Measurements from ENCODE around the gene CBX7. TPM values are rescaled to one million over a fixed set of nuclear protein-coding genes. Genes with fewer than 3 reads are reported as not detected.

The CBX7 gene
- polyA plus RNA-seq, 1 experiment: 2.2 TPM

DNA sequence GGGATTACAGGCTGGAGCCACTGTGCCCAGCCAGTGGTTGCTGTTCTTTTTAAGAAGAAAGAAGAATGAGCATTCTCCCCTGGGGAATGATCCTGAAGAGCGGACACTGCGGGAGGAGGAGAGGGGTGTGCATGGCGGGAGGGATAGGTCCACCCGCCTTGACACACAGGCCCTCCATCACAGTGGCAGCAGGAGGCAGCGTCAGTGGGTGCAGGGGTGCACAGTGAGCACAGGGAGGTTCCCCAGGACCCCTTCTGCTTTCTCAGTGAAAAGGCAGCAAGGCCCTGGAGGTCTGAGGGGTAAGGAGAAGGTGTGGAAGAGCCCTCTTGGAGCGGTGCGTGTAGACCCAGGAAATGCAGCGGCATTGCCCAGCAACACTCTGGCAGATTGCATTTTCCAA is 28.9 kb upstream of the CBX7 start:
- DNase-seq (ENCODE audit: low read depth, low spot score): no peak
- TF ChIP-seq, protein P1, sequence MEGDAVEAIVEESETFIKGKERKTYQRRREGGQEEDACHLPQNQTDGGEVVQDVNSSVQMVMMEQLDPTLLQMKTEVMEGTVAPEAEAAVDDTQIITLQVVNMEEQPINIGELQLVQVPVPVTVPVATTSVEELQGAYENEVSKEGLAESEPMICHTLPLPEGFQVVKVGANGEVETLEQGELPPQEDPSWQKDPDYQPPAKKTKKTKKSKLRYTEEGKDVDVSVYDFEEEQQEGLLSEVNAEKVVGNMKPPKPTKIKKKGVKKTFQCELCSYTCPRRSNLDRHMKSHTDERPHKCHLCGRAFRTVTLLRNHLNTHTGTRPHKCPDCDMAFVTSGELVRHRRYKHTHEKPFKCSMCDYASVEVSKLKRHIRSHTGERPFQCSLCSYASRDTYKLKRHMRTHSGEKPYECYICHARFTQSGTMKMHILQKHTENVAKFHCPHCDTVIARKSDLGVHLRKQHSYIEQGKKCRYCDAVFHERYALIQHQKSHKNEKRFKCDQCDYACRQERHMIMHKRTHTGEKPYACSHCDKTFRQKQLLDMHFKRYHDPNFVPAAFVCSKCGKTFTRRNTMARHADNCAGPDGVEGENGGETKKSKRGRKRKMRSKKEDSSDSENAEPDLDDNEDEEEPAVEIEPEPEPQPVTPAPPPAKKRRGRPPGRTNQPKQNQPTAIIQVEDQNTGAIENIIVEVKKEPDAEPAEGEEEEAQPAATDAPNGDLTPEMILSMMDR (IDR thresholded peaks at IDR 0.05; ENCODE audit: low read depth, low read length): no peak
- peaks cover 11% of the 10 kb centered on the region for H3K9me3 ChIP-seq (ENCODE audit: control insufficient read depth, insufficient read depth, low read length)
- CTCF ChIA-PET: no interaction called here
- H3K27ac ChIP-seq (ENCODE audit: low read depth, low read length): no peak overlapping the region
- no peaks in the 10 kb centered on the region for H3K27me3 ChIP-seq (ENCODE audit: control insufficient read depth, insufficient read depth, low read length)
- H3K4me3 ChIP-seq (ENCODE audit: low read depth, low read length): no peak overlapping the region
- POLR2A ChIA-PET: no interaction called here

DNA sequence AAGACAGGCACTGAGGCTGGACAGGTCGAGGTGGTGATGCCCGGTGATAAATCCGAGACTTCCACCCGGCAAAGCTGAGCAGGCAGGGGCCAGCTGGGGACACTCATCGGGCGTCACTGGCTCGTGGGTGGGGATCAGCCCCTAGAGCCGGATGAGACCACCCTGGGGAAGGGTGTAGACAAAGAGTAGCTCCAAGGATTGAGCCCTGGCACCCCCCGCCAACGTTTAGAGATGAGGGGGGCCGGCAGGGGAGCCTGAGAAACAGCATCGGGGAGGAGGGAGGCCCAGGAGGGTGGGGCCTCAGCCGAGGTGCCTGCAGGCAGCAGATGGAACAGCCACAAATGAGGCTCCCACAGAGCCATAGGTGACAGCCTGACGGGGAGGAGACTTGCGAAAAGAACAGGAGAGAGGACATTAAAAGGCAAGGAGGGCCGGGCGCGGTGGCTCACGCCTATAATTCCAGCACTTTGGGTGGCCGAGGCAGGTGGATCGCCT is 27.4 kb upstream of the CBX7 start:
- TF ChIP-seq, protein P1 (IDR thresholded peaks at IDR 0.05; ENCODE audit: low read depth, low read length): no peak
- H3K9me3 ChIP-seq (ENCODE audit: control insufficient read depth, insufficient read depth, low read length): peaks cover 11% of the 10 kb centered on the region
- POLR2A ChIA-PET: no interaction called here
- H3K27me3 ChIP-seq (ENCODE audit: control insufficient read depth, insufficient read depth, low read length): no peaks in the 10 kb centered on the region
- no peak for DNase-seq (ENCODE audit: low read depth, low spot score)
- no peak overlapping the region for H3K27ac ChIP-seq (ENCODE audit: low read depth, low read length)
- CTCF ChIA-PET: interaction anchor here (0.5 to 0.8 kb wide), 2 partner anchors 137 to 349 kb away, joined by 3 read pairs; no protein-coding TSS in a partner anchor
- no peak overlapping the region for H3K4me3 ChIP-seq (ENCODE audit: low read depth, low read length)

DNA sequence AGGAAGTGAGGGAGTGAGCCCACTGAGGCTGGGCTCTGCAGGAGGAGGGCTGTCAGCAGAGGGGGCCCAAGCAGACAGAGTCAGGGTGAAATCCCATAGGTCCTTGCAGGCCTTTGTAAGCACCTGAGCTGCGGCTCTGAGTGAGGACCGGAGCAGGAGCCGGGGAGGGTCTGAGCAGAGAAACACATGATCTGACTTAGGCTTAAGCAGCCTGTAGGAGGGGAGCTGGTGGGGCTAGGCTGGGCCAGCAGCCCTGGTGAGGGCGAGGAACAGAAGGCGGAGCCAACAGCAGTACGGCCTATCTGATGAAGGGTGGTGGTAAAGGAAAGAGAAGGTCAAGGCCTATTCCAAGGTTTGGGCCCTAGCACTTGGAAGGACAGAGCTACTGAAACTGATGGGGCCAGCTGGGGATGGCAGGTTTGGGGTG is 26.9 kb upstream of the CBX7 start:
- DNase-seq (ENCODE audit: low read depth, low spot score): no peak
- no peak overlapping the region for H3K4me3 ChIP-seq (ENCODE audit: low read depth, low read length)
- H3K9me3 ChIP-seq (ENCODE audit: control insufficient read depth, insufficient read depth, low read length): peaks cover 11% of the 10 kb centered on the region
- H3K27ac ChIP-seq (ENCODE audit: low read depth, low read length): no peak overlapping the region
- ChIA-PET CTCF (interaction anchor here (0.5 to 0.8 kb wide), 2 partner anchors 137 to 350 kb away, joined by 3 read pairs; no protein-coding TSS in a partner anchor), POLR2A (interaction anchor here (1.0 kb wide), 1 partner anchor 131 kb away, joined by 3 read pairs; no protein-coding TSS in a partner anchor)
- TF ChIP-seq, protein P1 (IDR thresholded peaks at IDR 0.05; ENCODE audit: low read depth, low read length): no peak
- no peaks in the 10 kb centered on the region for H3K27me3 ChIP-seq (ENCODE audit: control insufficient read depth, insufficient read depth, low read length)

DNA sequence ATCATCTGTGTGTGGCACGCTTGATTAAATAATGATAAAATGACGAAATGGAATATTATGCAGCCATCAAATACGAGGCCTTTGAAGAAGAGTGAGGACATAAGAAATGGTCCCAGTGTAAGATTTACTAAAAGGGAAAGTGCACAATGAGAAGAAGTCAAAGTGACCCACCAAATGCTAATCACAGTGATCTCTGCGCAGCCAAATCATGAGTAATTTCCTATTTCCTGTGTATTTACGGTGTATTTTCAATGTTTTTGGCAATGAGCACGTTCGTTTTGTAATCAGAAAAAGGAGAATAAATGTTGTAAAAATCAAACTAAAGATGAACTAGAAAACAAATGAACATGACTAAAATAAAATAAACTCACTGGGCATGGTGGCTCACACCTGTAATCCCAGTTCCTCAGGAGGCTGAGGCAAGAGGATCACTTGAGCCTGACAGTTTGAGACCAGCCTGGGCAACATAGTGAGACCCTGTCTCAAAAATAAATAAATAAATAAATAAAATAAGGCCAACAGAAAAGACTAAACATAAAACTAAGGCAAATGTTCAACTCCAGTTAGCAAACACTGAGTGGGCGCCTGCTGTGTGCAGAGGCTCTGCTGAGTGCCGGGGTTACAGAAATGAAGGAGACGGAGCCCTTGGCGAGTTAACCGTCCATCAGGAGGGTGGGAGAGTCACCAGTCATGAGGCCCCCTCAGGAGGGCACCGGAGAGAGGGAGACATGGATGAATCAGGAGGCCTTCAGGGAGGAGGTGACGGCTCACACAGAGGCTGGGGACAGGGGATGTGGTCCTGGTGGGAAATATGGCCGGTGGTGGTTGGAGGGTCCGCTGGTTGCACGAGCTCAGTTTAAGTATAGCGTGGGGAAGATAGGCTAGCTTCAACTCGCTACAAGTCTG is 26.0 kb upstream of the CBX7 start:
- POLR2A ChIA-PET: interaction anchor here (1.0 kb wide), 1 partner anchor 132 kb away, joined by 3 read pairs; no protein-coding TSS in a partner anchor
- H3K4me3 ChIP-seq (ENCODE audit: low read depth, low read length): no peak overlapping the region
- H3K27me3 ChIP-seq (ENCODE audit: control insufficient read depth, insufficient read depth, low read length): no peaks in the 10 kb centered on the region
- H3K27ac ChIP-seq (ENCODE audit: low read depth, low read length): no peak overlapping the region
- CTCF ChIA-PET: no interaction called here
- no peak for DNase-seq (ENCODE audit: low read depth, low spot score)
- TF ChIP-seq, protein P1 (IDR thresholded peaks at IDR 0.05; ENCODE audit: low read depth, low read length): no peak
- H3K9me3 ChIP-seq (ENCODE audit: control insufficient read depth, insufficient read depth, low read length): peaks cover 7% of the 10 kb centered on the region

DNA sequence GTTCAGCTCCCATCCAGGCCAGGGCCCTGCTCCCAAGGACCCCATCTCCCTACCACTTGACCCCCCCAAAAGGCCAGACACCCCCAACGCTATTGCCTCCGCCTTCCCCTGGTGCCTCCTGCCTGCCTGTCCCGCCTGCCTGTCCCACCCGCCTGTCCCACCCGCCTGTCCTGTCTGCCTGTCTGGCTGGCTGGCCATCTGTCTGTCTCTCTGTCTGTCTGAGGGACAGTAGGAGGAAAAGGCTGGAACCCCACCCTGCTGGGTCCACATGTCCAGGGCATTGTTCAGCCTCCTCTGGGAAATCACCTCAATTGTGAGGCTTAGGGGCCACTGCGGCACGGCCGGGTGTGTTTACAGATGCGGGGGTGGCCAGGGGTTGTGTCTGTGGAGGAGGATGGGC is 25.3 kb upstream of the CBX7 start:
- Histone ChIP-seq H3K27ac (ENCODE audit: low read depth, low read length) (no peak overlapping the region), H3K9me3 (ENCODE audit: control insufficient read depth, insufficient read depth, low read length) (peaks cover 7% of the 10 kb centered on the region), H3K4me3 (ENCODE audit: low read depth, low read length) (no peak overlapping the region), H3K27me3 (ENCODE audit: control insufficient read depth, insufficient read depth, low read length) (no peaks in the 10 kb centered on the region)
- TF ChIP-seq, protein P1 (IDR thresholded peaks at IDR 0.05; ENCODE audit: low read depth, low read length): no peak
- CTCF ChIA-PET: no interaction called here
- POLR2A ChIA-PET: interaction anchor here (0.7 kb wide), 1 partner anchor 349 kb away, joined by 3 read pairs; no protein-coding TSS in a partner anchor
- DNase-seq (ENCODE audit: low read depth, low spot score): no peak
